ENCODE measurements around the gene WDR89. TPM values are rescaled to one million over a fixed set of nuclear protein-coding genes. Genes with fewer than 3 reads are reported as not detected.
A peak's percentile ranks its signal among the peaks of the same experiment; 100 is the strongest.

The WDR89 gene
- total and polyA plus RNA-seq, 7 donors: 5.9 to 12.3 (median 9.7) TPM

GRCh38 chr14:63650256-63650952 lies 8.7 kb upstream of the WDR89 start:
- DNase-seq (no peak), ATAC-seq (no peak)
- no peaks in the 10 kb centered on the region for H3K9me3 ChIP-seq
- 83 to 92% (median 89%) methylated on average over 3 of the region's 3 CpGs for WGBS, 3 donors
- TF ChIP-seq CTCF (IDR thresholded peaks at IDR 0.05): no peak
- H3K27ac ChIP-seq: no peak overlapping the region
- H3K4me1 ChIP-seq: no peaks in the 10 kb centered on the region
- peaks cover 0 to 3% of the 10 kb centered on the region in 2 donors for H3K36me3 ChIP-seq (ENCODE audit: insufficient read depth in 1 of 2, low read depth in 1 of 2)
- intact Hi-C loops (cut with DNase I): no loop called here
- no peaks in the 10 kb centered on the region for H3K27me3 ChIP-seq (ENCODE audit: insufficient read depth in 3 of 3, low read length in 2 of 3)
- no peak overlapping the region for H3K4me3 ChIP-seq

GRCh38 chr14:63647696-63648410 lies 6.2 kb upstream of the WDR89 start:
- no peak overlapping the region for H3K27ac ChIP-seq
- no peaks in the 10 kb centered on the region for H3K27me3 ChIP-seq (ENCODE audit: insufficient read depth in 3 of 3, low read length in 2 of 3)
- H3K4me1 ChIP-seq: no peaks in the 10 kb centered on the region
- ATAC-seq: no peak
- no peak for DNase-seq
- no peaks in the 10 kb centered on the region for H3K9me3 ChIP-seq
- H3K4me3 ChIP-seq: no peak overlapping the region
- WGBS, 3 donors: 83 to 87% (median 84%) methylated on average over 6 of the region's 6 CpGs
- no peaks in the 10 kb centered on the region for H3K36me3 ChIP-seq (ENCODE audit: insufficient read depth in 1 of 2, low read depth in 1 of 2)
- intact Hi-C loops (cut with DNase I): no loop called here
- no peak for TF ChIP-seq CTCF (IDR thresholded peaks at IDR 0.05)

- WGBS, 3 donors: 76 to 83% (median 83%) methylated on average over 2 of the region's 2 CpGs
- Histone ChIP-seq H3K9me3 (no peaks in the 10 kb centered on the region), H3K4me1 (no peaks in the 10 kb centered on the region), H3K27me3 (ENCODE audit: insufficient read depth in 3 of 3, low read length in 2 of 3) (no peaks in the 10 kb centered on the region), H3K36me3 (ENCODE audit: insufficient read depth in 1 of 2, low read depth in 1 of 2) (no peaks in the 10 kb centered on the region), H3K4me3 (no peak overlapping the region), H3K27ac (no peak overlapping the region)
- DNase-seq (no peak), ATAC-seq (no peak)
- no peak for TF ChIP-seq CTCF (IDR thresholded peaks at IDR 0.05)
- intact Hi-C loops (cut with DNase I): loop anchor here (5.0 kb wide), 2 partner anchors 83 to 102 kb away; partner anchors contain the start of genes PPP2R5E (in 1 of the 2) and SGPP1 (in 1 of the 2)
Observed at GRCh38 chr14:63644741-63645140, 3.1 kb upstream of the WDR89 start.

GRCh38 chr14:63642656-63643382 lies 1.1 kb upstream of the WDR89 start:
- Histone ChIP-seq H3K9me3 (no peaks in the 10 kb centered on the region), H3K4me3 (peak overlapping the region; percentile 72), H3K27ac (peak overlapping the region; percentile 95), H3K4me1 (no peaks in the 10 kb centered on the region), H3K36me3 (ENCODE audit: insufficient read depth in 1 of 2, low read depth in 1 of 2) (no peaks in the 10 kb centered on the region), H3K27me3 (ENCODE audit: insufficient read depth in 3 of 3, low read length in 2 of 3) (no peaks in the 10 kb centered on the region)
- TF ChIP-seq CTCF (IDR thresholded peaks at IDR 0.05): no peak
- intact Hi-C loops (cut with DNase I): loop anchor here (5.0 kb wide), 2 partner anchors 84 to 101 kb away; partner anchors contain the start of genes PPP2R5E (in 1 of the 2) and SGPP1 (in 1 of the 2)
- 69 to 72% (median 70%) methylated on average over 8 of the region's 8 CpGs for WGBS, 3 donors
- ATAC-seq (no peak), DNase-seq (no peak)

Data from psoas muscle (tissue), 8 donors.